Aortic smooth muscle cell (primary cell): ENCODE data around the gene HIP1R. TPM values are rescaled to one million over a fixed set of nuclear protein-coding genes. Genes with fewer than 3 reads are reported as not detected.

Experiments
- total RNA-seq: library from RNA; depleted of rRNA; stranded (reverse); fragments of >200 nt; gene quantifications from 2 replicates; pipeline ENCODE4 v1.2.3, GENCODE V29; 2014

Gene HIP1R
- total RNA-seq, result 12.0 and 17.8 TPM in 2 replicates

DNA sequence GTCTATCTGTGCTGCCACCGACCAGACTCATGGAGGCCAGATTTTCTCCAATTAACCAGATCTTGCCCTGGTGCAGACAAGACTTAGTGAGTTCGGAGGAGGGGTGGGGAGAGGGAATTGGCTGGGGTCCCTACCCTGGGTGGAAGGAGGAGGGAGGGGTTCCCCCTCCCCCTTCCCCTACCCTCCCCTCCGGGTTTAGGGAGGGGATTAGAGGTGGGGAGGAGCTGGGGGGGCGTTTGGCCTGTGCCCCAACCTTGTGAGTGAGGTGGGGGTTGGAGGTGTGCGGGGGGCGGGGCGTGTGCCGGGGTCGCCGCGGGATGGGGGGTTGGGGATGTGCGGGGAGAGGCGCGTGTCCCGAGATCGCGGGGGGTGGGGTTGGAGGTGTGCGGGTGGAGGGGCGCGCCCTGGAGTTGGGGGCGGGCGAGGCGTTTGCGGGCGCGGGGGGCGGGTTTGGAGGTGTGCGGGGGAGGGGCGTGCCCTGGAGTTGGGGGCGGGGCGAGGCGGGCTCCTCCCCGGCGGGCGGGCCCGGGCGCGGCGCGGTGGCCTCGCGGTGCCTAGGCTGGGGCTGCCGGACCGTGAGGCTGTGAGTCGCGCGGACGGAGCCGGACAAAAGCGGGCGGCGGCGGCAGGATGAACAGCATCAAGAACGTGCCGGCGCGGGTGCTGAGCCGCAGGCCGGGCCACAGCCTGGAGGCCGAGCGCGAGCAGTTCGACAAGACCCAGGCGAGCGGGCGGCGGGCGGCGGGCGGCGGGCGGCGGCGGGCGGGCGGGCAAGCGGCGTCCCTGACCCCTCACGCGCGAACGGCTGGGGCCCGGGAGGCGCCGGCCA, at the start of gene HIP1R:
HIP1R (plus strand) TSS at position 537 of the 829 bp plus-strand sequence; CDS start at position 631, 94 bp downstream.

DNA sequence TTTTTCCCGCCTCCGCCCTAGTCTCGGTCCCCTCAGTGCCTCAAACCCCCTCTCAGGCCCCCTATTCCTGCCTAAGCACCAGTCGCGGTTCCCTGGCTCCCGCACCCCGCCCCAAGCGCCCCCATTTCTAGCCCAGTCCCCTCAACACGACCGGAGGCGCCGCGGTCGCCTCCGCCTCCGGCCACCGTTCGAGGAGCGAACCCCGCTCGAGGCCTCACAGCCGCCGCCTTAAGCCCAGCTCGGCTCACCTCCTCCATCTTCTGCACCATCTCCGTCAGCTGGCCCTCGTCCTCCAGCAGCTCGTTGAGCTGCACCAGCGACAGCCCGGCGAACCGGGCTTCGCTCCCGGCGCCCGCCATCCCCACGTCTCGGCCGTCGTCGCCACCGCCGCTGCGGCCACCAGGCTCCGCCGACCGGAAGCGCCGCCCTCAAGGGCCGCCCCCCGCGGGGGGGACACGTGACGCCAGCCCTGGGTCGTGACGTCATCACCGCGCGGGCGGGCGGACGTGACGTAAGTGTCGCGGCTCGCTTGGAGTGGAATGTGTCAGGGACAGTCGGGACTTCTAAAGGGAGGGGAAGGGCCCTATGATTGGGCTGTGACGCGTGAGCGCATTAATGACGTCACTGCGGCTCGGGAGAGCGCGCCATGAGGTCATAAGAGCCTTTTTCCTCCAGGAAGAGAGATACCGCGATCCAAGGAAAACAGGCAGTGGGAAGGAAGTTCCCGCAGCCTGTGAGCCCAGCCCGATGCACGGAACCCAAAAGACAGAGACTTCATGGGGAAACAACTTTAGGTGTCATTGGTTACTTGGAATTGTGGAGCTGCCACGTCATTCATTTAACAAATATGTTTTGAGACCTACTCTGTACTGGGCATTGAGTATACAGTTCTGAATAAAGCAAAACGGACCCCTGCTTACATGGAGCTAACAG, 60.7 kb downstream of the HIP1R start, which contains the start of gene VPS37B:
VPS37B (minus strand) TSS at position 421 of the 933 bp plus-strand sequence; CDS start at position 359, 62 bp downstream.

Other genes with a start within 250 kb of the HIP1R start
- gene HCAR2, start 132.1 kb upstream of the HIP1R start, total RNA-seq, result not detected in 2 replicates
- not detected in 2 replicates for gene HCAR3, start 118.6 kb upstream of the HIP1R start, total RNA-seq
- gene HCAR1, start 104.6 kb upstream of the HIP1R start, total RNA-seq, result 0.37 and 0.53 TPM in 2 replicates
- 31.7 and 35.9 TPM in 2 replicates for gene DENR, start 82.6 kb upstream of the HIP1R start, total RNA-seq
- gene CCDC62, start 60.9 kb upstream of the HIP1R start, total RNA-seq, result 0.68 and 0.92 TPM in 2 replicates
- gene VPS37B, start 60.7 kb downstream of the HIP1R start, total RNA-seq, result 10.0 and 17.1 TPM in 2 replicates
- gene ABCB9, start 131.0 kb downstream of the HIP1R start, total RNA-seq, result 9.2 and 10.3 TPM in 2 replicates
- gene OGFOD2, start 139.8 kb downstream of the HIP1R start, total RNA-seq, result 8.1 TPM in 2 replicates
- gene ARL6IP4, start 145.2 kb downstream of the HIP1R start, total RNA-seq, result 241 and 246 TPM in 2 replicates